DMS 273 (cell line): ENCODE data around the gene NRCAM.

Experiments
- DNase-seq: peaks from one replicate; lab custom pipeline; 2025; ENCODE audit not compliant: unreplicated experiment; lab: John Stamatoyannopoulos, UW

NRCAM gene

DNA sequence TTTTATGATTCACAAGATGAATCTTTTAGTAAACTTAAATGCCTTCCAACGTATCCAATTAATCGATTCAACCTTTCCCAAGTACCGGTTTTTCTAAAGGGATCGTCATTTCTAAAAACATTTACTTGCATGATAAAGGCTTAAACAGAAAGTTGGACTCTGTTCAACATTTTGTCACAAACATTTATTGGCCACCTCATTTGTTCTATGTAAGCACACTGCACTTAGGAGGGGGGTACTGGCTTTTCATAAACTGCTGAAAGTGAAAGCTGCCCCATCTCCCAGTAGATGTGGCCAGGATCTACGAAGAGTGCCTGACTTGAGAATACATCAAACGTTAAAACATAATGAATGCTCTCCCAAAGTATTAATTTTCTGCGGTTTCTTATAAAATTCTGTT lies 288.8 kb downstream of the NRCAM start:
- DNase-seq, result no peak

DNA sequence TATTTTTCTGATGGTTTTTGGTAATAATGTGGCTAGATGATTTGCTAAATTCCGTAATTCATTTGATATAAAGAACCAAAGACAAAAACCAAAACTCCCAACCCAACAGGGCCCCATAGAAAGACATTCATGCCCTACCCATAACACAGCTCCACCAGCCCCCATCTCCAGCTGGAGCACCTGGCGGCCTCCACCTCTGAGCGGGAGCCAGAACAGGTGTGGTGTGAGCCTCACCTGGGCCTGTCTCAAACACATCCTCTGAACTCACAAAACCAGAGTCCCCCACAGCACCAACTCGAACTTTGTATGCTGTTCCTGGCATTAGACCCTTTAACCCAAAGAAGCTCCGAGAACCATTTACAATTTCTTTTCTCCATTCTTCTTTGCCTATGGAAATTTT lies 289.5 kb downstream of the NRCAM start:
- DNase-seq, result no peak

DNA sequence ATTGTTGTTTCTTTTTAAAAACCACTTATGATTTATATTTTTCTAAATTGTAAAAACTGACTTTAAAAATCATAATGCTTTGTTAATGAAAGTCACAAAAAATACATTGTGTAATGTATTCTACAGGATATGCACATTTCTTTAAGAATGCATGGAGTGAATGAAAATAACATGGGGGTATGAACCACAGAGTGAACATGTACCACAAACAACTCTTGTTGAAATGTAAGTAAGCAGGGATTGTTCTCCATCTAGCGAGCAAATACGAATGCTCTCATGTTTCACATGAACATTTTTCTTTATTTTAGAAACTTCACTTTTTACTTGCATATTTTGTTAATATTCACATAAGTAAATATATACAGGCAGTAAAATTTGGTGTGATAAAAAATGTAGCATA lies 290.5 kb downstream of the NRCAM start:
- no peak for DNase-seq

DNA sequence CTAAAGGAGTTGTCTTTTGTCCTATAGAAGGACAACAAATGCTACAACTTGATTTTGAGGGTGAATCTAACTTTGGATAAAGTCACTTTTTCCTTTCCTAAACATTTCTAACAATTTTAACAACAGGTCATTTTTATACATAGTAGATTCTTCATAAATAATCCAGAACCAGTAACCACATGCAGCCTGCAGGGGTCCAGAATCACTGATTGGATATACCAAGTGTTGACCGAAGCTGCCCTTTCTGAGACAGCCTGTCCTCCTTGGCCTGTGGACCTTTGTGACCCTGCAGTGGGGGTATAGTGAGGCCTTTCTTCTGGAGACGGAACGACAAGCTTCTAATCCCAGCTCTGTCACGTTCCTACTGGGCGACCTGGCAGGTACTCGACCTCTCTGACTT lies 291.3 kb downstream of the NRCAM start:
- DNase-seq, result peak; percentile 27

DNA sequence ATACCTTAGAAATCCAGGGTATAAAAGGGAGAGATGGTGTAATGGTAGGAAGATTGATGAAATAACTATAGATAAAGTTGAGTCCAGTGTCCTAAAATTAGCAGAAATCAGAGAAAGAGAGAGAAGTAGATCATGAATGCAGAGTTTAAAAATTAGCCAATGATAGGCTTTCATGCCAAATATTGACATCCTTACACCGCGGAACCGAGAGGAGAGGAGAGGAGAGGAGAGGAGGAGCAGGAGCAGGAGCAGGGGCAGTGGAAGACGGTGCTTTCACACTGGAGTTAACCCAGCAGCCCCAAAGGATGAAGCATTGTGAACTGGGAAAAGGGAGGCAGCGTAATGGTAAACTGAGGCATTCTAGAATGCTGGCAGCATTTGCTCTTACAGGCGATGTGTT lies 291.9 kb downstream of the NRCAM start:
- no peak for DNase-seq

DNA sequence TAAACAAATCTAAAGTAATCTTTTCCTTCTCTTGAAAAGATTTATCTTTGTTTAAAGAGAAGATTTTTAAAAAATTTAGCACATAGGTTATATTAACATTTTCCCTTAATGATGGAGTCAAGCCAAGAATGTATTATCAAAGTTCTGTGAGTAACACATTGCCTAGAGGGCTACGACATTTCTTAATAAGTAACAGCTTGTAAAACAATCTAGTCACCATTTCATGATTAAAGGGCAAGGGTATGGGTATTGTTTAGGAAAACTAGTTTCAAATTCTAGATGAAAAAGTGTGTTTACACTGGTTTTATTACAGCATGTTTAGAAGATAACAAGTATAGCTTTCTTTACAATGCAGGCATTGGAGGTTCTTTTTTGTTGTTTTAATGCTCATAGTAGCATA lies 297.5 kb downstream of the NRCAM start:
- DNase-seq, result no peak

DNA sequence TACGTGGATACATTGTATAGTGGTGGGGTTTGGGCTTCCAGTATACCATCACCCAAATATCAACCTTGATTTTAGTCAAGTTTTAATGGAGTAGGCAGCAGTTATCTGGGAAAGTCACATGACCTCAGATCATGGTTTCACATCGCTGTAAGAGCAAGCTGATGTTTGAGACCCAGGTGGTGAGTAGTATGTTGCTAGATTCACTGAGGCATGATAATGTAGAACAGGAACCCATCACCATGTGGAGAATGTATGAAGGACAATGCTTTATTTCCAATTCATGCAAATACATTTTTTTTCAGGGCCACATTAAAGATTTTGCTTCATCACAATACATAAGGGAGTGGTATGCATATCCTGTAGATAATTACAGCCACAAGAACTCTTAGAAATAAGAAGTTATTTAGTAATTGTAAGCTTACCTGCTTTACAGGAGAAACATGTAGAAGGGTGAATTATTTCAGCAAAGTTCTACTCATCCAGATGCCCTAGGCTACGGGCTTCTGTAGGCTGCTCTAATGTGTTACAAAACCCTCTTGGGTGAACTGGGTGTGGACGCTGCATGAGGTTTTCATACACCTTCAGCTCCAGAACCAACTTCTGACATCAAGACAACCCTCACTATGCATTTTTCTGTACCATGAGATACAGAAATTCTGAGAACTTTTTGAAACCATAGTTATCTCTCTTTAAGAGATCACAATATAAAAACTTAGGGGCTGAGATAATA lies 298.5 kb downstream of the NRCAM start:
- no peak for DNase-seq

DNA sequence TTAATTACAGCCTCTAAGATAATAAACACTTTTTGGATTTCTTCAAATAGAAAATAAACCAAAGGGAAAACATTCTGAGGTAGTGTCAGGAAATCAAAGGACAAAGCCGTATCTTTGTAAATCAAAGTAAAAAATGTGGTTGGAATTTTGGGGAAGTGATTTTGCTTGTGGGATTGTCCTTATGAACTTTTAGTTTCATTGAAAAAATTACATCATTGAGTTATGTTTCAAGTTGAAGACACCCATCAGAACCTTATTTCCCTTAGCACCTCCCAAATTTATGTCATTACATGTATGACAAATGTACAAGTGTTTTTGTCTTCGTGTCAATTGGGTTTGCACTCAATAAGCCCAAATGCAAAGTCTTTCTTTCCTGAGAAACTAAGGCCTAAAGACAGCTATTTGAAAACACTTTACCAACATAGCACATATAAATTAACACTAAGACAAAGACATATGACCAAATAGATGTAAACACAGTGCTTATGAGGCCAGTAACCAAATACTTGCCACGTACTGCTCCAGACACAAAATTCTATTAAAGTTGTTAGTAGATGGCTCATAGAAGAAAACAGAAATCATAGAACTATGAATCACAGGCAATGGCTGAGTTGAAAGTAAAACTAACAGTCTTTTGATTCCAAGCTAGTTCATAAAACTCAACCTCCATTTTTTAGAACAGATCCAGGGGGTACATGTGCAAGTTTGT lies 299.2 kb downstream of the NRCAM start:
- DNase-seq, result no peak

DNA sequence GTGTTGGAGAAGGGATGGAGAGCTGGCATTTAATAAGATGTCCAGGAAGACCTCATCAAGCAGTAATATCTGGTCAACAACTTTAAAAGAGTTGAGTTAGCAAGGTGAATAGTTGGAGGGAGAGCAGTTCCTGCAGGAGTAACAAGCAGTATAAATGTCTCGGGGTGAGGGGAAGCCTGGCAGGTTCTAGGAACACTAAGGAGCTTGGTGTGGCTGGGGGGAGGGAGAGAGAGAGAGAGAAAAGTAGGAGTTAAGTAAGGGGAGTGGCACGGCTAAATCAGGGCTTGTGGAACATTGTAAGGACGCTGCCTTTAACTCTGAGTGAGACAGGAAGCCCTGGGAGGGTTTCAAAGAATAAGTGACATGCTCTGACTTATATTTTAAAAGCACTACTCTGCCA lies 304.0 kb downstream of the NRCAM start:
- no peak for DNase-seq

DNA sequence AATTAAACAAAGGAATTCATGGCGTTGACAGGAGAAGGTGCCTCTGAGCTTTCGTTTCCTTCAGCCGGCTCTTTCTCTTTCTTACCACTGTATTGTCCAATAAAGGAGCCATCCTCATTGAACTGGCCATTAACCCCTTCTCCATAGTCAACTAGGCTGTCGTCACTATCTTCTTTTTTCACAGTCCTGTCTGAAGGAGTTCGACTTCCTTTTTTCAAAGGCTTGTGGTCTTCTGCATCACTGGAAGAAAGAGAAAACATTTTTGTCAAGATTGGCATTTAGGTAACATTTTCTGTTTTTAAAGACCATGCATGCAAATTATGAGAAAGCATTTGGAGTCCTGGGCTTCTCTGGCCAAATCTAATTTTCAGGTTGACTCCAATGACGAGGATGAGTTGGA lies 306.3 kb downstream of the NRCAM start:
- DNase-seq, result no peak

DNA sequence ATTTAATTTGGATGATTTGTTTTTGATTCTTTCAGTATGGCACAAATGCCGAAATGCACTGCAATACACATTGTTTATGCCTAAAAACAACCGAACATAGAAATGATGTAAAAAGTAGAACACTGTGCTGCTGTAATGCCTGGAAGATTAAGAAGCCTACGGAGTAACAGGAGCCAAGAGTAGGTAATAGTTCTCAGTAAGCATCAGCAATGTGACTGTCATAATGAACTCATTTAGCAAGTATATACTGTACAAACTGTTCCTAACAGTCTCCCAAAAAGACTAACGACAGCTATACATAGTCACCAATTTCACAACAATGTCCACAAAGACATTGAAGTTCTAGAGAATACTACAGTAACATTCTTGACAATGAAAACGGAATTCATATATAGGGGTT lies 307.1 kb downstream of the NRCAM start:
- no peak for DNase-seq

DNA sequence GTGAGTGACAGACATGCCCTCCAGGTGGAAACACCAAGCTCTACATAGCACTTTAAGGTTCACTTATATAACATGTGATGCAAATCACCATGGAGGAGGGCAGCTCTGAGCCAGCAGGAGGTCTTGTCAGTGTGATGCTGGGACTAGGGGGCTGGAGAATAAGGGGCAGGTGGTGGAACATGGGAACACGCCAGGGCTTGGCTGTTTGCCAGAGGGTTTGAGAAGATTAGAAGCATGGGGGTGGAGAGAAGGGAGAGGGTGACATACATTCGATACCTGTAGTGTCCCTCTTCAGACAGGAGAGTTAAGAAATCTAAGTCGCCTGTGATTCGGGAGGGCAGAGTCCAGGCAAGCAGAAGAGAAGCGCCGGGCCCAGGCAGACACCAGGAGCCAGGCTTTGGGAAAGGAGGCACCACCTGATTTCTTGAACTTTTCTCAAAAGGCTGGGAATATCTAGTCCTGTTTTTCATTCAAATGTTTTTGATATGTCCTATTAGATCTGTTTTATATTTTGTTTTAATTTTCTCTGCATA lies 309.1 kb downstream of the NRCAM start:
- DNase-seq, result peak; percentile 93

DNA sequence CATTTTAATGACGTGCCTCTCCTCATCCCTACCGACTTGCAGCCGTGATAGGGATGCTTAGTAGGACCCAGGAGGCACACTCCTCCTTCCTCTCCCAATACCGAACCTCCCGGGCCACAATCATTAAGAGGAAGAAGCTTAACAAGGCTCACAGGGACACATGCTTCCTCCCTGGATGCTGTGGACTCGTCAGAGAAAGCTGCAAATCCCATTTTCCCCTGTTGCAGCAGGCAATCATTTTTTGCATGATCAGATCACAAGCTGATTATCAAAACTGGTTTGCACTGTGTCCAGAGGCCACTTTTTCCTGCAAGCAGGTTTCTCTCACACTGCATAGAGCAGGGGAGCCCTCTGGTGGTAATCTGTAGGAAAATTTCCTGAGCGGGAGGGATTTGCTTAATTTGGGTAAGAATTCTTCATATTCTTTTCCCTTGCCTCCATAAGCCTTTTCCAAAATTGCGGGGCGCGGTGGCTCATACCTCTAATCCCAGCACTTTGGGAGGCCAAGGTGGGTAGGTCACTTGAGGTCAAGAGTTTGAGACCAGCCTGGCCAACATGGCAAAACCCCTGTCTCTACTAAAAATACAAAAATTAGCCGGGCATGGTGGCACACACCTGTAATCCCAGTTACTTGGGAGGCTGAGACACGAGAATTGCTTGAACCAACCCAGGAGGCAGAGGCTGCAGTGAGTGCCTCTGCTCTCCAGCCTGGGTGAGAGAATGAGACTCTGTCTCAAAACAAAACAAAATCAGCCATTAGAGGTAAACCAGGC lies 310.0 kb downstream of the NRCAM start:
- DNase-seq, result peak; percentile 90

DNA sequence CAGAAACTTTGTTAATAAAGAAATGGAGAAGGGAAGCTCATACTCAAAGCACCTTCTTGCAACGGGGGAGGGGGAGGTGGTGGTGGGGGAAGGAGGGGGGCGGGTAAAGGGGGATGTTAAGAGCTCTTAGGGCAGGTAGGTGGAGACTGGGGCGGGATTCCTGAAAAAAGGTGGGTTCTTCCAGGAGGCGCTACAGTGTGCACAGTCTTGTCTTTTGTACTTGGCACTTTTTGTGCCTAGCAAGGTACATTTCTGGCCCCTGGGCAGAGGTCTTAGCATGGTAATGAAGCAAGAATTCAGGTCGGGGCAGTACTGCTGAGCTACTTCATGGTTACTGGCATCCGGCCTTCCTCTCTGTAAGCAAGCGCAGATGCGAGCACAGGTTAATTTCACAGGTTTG lies 310.8 kb downstream of the NRCAM start:
- no peak for DNase-seq

DNA sequence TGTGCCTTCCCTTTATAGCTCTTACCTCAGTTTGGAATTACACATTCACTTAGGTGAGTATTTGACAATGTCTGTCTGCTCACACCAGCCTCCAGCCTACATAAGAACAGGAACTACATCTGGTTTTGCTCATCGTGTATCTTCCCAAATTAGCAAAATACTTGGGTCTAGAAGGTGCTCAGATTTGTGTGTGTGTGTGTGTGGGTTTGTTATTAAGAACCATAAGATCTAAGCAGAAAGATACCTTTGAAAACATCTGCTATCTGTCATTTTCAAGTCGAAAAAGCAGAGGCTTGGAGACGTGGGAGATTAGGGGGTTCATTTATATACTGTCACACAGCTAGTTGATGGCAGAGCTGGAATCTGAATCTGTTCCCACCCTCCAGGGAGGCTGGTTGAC lies 311.3 kb downstream of the NRCAM start:
- no peak for DNase-seq

DNA sequence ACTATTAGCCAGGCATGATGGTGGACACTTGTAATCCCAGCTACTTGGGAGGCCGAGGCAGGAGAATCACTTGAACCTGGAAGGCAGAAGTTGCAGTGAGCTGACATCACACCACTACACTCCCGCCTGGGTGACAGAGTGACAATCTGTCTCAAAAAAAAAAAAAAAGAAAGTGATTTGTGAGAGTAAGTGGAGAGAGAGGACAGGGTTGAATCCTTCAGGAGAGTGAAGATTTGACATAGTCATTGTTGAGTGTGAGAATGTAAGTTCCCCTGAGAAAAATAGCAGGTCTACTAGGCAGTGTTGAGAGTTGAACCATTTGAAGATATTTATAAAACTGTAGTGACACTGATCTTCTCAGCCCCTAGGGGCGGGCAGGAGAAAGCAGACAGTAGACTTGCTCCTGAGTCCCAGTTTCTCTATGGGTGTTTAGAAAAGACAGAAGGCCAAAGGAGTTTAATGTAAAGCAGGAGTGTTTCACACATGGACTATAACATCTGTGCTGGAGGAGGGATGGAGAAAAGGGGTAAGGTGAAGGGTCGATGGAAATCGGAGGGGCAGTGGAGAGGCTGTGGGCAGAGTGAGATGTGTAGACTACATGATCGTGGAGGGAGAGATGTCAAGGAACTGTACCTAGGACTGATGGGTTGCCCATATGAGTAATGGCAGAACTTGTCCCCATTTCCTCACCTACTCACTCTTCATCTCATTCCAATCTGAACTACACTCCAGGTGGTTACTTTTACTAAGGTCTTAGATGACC lies 312.4 kb downstream of the NRCAM start:
- DNase-seq, result no peak

DNA sequence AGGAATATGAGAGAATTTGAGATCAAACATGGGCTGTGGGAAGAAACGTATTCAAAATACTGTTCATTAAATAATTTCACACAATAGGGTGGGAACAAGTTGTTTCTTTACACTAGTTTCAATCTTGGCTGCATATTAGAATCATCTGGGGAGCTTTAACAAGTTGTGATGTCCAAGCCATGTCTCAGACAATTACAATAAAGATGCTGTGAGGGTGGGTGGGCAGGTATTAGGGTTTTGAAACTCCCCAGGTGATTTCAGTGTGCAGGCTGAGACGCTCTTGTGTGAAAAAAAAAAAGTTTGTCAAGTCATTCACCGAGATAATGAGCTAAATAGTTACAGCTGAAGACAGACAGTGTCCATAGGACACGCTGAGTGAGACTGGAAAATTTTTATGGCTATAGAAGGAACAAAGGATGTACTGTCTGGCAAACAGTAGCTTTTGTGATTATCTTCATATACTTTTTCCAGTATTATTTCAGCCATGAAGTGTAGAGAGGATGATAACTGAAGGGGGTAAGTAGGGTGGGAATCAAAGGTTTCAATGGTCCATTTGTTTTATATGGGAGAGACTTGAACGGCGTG lies 313.5 kb downstream of the NRCAM start:
- DNase-seq, result no peak

DNA sequence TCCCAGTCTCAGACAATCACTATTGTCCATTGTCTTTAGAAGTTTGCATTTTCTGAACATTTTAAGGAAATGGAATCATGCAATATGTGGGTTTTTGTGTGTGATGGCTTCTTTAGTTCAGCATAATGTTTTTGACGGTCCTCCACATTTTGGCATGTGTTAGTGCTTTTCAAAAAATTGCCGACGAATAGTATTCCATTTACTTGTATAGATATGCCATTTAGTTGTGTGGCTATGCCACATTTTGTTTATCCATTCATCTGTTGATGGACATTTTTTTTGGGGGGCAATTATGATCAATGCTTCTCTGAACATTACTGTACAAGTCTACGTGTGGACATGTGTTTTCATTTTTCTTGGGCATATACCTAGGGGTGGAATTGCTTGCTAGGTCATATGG lies 314.1 kb downstream of the NRCAM start:
- DNase-seq, result no peak

DNA sequence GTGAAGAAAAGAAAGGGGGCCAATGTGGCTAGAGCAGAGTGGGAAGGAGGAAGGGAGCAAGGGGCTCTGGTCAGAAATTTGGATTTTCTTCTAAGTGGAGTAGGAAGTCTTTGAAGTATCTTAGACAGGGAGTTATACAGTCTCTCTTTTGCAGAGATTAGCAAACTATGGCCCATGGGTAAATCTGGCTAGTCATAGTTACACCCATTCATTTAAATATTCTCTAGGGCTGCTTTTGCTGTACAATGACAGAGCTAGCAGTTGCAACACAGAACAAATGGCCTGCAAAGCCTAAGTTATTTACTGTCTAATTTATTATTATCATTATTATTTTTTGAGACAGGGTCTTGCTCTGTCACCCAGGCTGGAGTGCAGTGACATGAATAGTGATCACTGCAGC lies 315.6 kb downstream of the NRCAM start:
- DNase-seq, result no peak

DNA sequence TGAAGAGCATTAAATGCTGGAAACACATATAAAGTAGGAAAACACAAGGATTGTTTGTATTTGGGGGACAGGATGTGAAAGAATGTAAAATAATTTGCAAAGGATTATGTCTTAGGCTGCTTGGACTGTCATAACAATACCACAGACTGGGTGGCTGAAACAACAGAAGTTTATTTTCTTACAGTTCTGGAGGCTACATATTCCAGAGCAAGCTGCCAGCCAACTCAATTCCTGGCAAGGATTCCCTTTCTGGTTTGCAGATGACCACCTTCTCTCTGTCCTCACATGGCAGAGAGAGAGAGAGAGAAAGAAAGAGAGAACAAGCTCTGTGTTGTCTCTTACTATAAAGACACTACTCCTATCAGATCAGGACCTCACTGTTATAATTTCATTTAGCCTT lies 317.3 kb downstream of the NRCAM start:
- DNase-seq, result no peak

DNA sequence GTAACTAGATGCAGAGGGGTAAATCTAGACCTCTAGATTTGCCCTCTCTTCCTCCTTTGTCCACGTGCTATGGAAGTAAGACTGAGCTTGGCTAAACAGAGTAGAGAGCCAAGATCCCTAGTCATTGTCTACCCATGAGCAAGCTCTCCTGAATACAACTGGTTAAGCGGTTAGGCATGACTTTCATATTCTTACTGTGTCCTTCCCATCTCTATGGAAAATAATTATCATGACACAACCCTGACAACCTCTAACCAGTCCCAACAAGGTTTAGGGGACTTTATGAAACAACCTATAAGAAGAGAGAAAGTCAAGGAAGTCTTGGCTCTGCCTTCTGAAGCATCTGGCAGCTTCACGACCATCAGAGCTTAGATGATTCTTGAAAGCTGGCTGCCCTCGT lies 318.2 kb downstream of the NRCAM start:
- no peak for DNase-seq
